Tibial artery (tissue), 4 donors: ENCODE data around the gene DYNC1I2.

Experiments
- DNase-seq, 2 donors: peaks; one replicate each; pipeline ENCODE4 v3.0.0-alpha.2; 2019
- H3K27ac ChIP-seq, 2 donors: fragments of 200-600 bp; sonication (generic) in 1 of 2; 1 replicate in 1 of 2; 2 replicates in 1 of 2; pipeline ENCODE4 v1.5.1; 2018 to 2019; ENCODE audit warnings: mild to moderate bottlenecking in 1 of 2
- H3K27me3 ChIP-seq, 2 donors: fragments of 200-600 bp; sonication (generic) in 1 of 2; one replicate each; pipeline versions ENCODE4 v1.5.1 to v1.6.0; 2016 to 2019
- H3K36me3 ChIP-seq, 3 donors: fragments of 200-600 bp; sonication (generic) in 2 of 3; one replicate each; pipeline ENCODE4 v1.5.1; 2016 to 2019; ENCODE audit warnings: mild to moderate bottlenecking in 2 of 3
- H3K4me1 ChIP-seq, 4 donors: fragments of 200-600 bp; sonication (generic) in 2 of 4; 1 replicate in 3 of 4; 2 replicates in 1 of 4; pipeline ENCODE4 v1.5.1; 2016 to 2019
- H3K4me3 ChIP-seq, 2 donors: fragments of 200-600 bp; sonication (generic) in 1 of 2; 1 replicate in 1 of 2; 2 replicates in 1 of 2; pipeline ENCODE4 v1.5.1; 2018 to 2019; ENCODE audit warnings: mild to moderate bottlenecking in 2 of 2
- H3K9me3 ChIP-seq, 3 donors: fragments of 200-600 bp; sonication (generic) in 1 of 3; one replicate each; pipeline ENCODE4 v1.5.1; 2016 to 2019
- intact Hi-C: fragments of 100-400 bp; cut with DNase I; formaldehyde crosslinking; loops from one replicate; pipeline ENCODE4 v1.15.0; 2023; ENCODE audit warnings: low total_unique reads
- TF ChIP-seq, protein P1 (sequence below), 2 experiments: fragments of 200-600 bp in 1 of 2; fragments of 450-650 bp in 1 of 2; IDR thresholded peaks; one replicate each; pipeline ENCODE4 v1.5.1; 2017 to 2019; ENCODE audit warnings: antibody characterized with exemption in 2 of 2, mild to moderate bottlenecking in 1 of 2, moderate library complexity in 1 of 2

DYNC1I2 gene

DNA sequence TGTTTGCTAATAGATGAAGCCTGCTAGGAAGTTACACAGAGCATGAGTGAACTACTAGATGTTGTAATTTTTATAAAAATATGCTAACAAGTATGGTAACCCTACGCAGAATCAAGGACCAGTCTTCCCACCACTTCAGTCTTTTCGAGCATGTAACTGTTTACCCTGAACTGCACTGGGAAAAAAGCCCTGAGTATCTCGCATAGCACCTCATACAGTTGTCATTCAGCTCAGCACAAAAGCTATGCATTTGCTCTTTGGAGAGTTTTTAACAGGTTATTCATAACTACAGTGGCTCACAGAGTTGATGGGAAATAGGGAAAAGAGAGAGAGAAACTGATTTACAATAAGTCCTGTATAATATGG, 42.7 kb downstream of the DYNC1I2 start:
- no peak for DNase-seq
- intact Hi-C loops = no loop called here
- Histone ChIP-seq H3K4me3 (no peak overlapping the region), H3K9me3 (no peaks in the 10 kb centered on the region), H3K4me1 (no peaks in the 10 kb centered on the region), H3K27me3 (no peaks in the 10 kb centered on the region), H3K27ac (no peak overlapping the region), H3K36me3 (peaks cover 62 to 80% (median 62%) of the 10 kb centered on the region in 3 donors)
- TF ChIP-seq, protein P1, sequence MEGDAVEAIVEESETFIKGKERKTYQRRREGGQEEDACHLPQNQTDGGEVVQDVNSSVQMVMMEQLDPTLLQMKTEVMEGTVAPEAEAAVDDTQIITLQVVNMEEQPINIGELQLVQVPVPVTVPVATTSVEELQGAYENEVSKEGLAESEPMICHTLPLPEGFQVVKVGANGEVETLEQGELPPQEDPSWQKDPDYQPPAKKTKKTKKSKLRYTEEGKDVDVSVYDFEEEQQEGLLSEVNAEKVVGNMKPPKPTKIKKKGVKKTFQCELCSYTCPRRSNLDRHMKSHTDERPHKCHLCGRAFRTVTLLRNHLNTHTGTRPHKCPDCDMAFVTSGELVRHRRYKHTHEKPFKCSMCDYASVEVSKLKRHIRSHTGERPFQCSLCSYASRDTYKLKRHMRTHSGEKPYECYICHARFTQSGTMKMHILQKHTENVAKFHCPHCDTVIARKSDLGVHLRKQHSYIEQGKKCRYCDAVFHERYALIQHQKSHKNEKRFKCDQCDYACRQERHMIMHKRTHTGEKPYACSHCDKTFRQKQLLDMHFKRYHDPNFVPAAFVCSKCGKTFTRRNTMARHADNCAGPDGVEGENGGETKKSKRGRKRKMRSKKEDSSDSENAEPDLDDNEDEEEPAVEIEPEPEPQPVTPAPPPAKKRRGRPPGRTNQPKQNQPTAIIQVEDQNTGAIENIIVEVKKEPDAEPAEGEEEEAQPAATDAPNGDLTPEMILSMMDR (IDR thresholded peaks at IDR 0.05) = no peak

DNA sequence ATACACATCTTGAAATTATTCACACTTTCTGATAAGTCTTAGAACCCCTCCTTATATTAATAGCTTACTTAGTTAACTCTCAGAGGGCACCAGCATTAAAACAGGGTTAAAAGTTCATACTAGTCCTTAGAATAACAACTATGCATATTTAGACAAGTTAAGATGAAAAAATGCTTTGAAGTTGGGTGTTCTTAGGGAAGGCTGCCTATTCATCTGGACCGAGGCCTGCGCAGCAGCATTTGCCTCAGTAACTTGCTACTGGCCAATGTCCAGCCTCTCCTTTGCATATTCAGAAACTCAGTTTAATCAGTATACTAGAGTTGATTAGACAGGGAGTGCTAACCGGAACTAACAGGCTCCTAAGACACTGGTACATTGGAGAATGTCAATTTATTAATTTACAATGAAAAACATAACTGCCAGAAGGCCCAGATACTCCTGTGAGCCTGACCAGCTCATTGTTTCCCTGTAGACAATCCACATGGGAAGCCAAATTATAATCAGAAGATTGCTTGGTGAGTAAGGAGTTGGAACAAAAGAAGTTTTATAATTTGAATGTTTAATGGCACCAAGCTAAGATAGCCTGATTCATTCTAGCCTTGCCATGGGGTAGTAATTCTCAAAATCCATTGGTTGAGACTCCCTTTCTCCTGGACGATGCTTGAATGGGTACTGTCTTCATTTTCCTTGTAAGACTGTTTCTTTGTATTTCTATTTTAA, 48.9 kb downstream of the DYNC1I2 start:
- H3K27ac ChIP-seq = no peak overlapping the region
- no peaks in the 10 kb centered on the region for H3K4me1 ChIP-seq

DNA sequence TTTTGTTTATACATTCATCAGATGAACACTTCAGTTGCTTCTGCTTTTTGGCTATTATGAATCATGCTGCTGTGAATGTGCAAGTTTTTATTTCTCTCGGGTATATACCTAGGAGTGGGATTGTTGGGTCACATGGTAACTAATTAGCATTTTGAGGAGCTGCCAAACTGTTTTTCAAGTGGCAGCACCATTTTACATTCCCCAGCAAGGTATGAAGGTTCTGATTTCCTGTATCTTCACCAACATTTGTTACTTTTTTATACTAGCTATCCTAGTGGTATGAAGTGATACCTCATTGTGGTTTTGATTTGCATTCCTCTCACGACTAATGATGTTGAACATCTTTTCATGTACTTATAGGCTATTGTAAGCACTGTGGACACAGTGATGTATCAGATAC, 53.9 kb downstream of the DYNC1I2 start:
- Histone ChIP-seq H3K36me3 (peaks cover 64 to 71% (median 65%) of the 10 kb centered on the region in 3 donors), H3K4me1 (no peaks in the 10 kb centered on the region), H3K4me3 (no peak overlapping the region), H3K27ac (no peak overlapping the region), H3K9me3 (no peaks in the 10 kb centered on the region), H3K27me3 (no peaks in the 10 kb centered on the region)
- DNase-seq = no peak
- TF ChIP-seq, protein P1 (IDR thresholded peaks at IDR 0.05) = no peak
- intact Hi-C loops = no loop called here

More for the DNA sequence above, 48.9 kb downstream of the DYNC1I2 start:
- Histone ChIP-seq H3K27me3 (no peaks in the 10 kb centered on the region), H3K9me3 (no peaks in the 10 kb centered on the region), H3K36me3 (peaks cover 44 to 79% (median 54%) of the 10 kb centered on the region in 3 donors), H3K4me3 (no peak overlapping the region)
- intact Hi-C loops = no loop called here
- TF ChIP-seq, protein P1 (IDR thresholded peaks at IDR 0.05) = no peak
- no peak for DNase-seq

DNA sequence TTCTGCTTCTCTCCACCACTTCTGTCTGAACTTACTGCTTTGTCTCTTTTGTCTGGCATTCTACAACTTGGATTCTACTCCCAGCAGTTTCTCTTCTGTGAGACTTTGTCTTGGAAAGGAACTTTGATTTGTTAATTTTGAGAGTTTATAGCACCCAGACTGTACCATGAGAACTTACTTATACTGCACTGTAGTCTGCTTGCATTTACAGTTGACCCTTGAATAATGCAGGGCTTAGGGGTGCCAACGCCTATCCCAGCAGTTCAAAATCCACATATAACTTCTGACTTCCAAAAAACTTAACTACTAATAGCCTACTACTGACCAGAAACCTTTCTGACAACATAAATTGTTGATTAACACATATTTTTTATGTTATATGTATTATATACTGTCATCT, 55.5 kb downstream of the DYNC1I2 start:
- H3K4me1 ChIP-seq = no peaks in the 10 kb centered on the region
- H3K36me3 ChIP-seq = peaks cover 55 to 73% (median 62%) of the 10 kb centered on the region in 3 donors
- H3K27ac ChIP-seq = no peak overlapping the region
- intact Hi-C loops = no loop called here
- TF ChIP-seq, protein P1 (IDR thresholded peaks at IDR 0.05) = no peak
- H3K4me3 ChIP-seq = no peak overlapping the region
- H3K9me3 ChIP-seq = no peaks in the 10 kb centered on the region
- no peak for DNase-seq
- H3K27me3 ChIP-seq = no peaks in the 10 kb centered on the region

DNA sequence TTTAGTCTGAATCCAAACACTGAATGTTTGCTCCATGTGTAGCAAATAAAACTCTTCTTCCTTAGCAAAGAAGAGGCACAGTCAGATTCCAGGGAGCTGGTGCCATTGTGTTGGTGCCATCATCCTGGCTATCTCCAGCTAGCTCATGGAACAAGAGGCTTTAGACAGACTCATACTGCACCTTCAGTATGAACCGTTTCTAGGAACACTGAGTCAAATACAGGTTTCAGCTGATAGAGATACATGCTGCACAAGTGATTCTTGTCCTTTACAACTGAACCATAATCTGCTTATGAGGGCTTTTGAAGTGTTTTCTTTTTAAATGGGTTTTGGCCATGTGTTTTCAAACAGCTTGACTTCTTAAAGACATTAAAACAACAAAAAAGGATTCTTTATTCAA, 57.9 kb downstream of the DYNC1I2 start:
- no peak overlapping the region for H3K27ac ChIP-seq
- intact Hi-C loops = no loop called here

More for the DNA sequence above, 57.9 kb downstream of the DYNC1I2 start:
- no peak overlapping the region for H3K4me3 ChIP-seq
- H3K36me3 ChIP-seq = peaks cover 63 to 70% (median 66%) of the 10 kb centered on the region in 3 donors
- no peak for DNase-seq
- H3K27me3 ChIP-seq = no peaks in the 10 kb centered on the region
- no peaks in the 10 kb centered on the region for H3K4me1 ChIP-seq
- no peaks in the 10 kb centered on the region for H3K9me3 ChIP-seq
- TF ChIP-seq, protein P1 (IDR thresholded peaks at IDR 0.05) = no peak
